Measurements from ENCODE around the gene SLC10A3. TPM values are rescaled to one million over a fixed set of nuclear protein-coding genes. Genes with fewer than 3 reads are reported as not detected.

Gene SLC10A3
- polyA plus RNA-seq, 4 donors: 11.6 to 22.2 (median 15.8) TPM

- DNase-seq (peak; percentile 43 to 54), FAIRE-seq (no peak)
- WGBS, 3 donors: 71 to 82% (median 78%) methylated on average over 11 to 16 of the region's 16 CpGs
- Histone ChIP-seq H3K4me1 (ENCODE audit: control insufficient read depth in 3 of 3, insufficient read depth in 2 of 3, low read depth in 1 of 3, low read length in 2 of 3) (peaks cover 0 to 24% (median 0%) of the 10 kb centered on the region in 3 donors), H3K27me3 (ENCODE audit: control insufficient read depth in 3 of 3, insufficient read depth in 3 of 3, low read length in 3 of 3) (no peaks in the 10 kb centered on the region), H3K4me3 (ENCODE audit: low read depth in 1 of 3, low read length in 3 of 3) (no peak overlapping the region), H3K9me3 (ENCODE audit: control insufficient read depth in 2 of 2, insufficient read depth in 1 of 2, low read depth in 1 of 2, low read length in 1 of 2) (no peaks in the 10 kb centered on the region), H3K36me3 (ENCODE audit: control insufficient read depth in 3 of 3, insufficient read depth in 2 of 3, low read depth in 1 of 3, low read length in 3 of 3) (peaks cover 0 to 39% (median 0%) of the 10 kb centered on the region in 3 donors), H3K27ac (ENCODE audit: low read depth in 1 of 3, low read length in 2 of 3) (peak overlapping the region in 2 of 3 donors; percentile 53 to 59)
Observed at GRCh38 chrX:154484255-154485149, 5.9 kb downstream of the SLC10A3 start.

GRCh38 chrX:154483325-154483724, 7.1 kb downstream of the SLC10A3 start:
- Histone ChIP-seq H3K4me1 (ENCODE audit: control insufficient read depth in 3 of 3, insufficient read depth in 2 of 3, low read depth in 1 of 3, low read length in 2 of 3) (peaks cover 0 to 20% (median 0%) of the 10 kb centered on the region in 3 donors), H3K27ac (ENCODE audit: low read depth in 1 of 3, low read length in 2 of 3) (no peak overlapping the region), H3K4me3 (ENCODE audit: low read depth in 1 of 3, low read length in 3 of 3) (no peak overlapping the region), H3K36me3 (ENCODE audit: control insufficient read depth in 3 of 3, insufficient read depth in 2 of 3, low read depth in 1 of 3, low read length in 3 of 3) (peaks cover 0 to 33% (median 0%) of the 10 kb centered on the region in 3 donors), H3K27me3 (ENCODE audit: control insufficient read depth in 3 of 3, insufficient read depth in 3 of 3, low read length in 3 of 3) (no peaks in the 10 kb centered on the region), H3K9me3 (ENCODE audit: control insufficient read depth in 2 of 2, insufficient read depth in 1 of 2, low read depth in 1 of 2, low read length in 1 of 2) (no peaks in the 10 kb centered on the region)
- no peak for FAIRE-seq
- WGBS, 3 donors: 80 to 85% (median 82%) methylated on average over 7 of the region's 7 CpGs
- DNase-seq: no peak

GRCh38 chrX:154482786-154483185, 7.6 kb downstream of the SLC10A3 start:
- WGBS, 3 donors: 67 to 80% (median 75%) methylated on average over 3 to 7 of the region's 7 CpGs
- no peak for FAIRE-seq
- no peaks in the 10 kb centered on the region for H3K27me3 ChIP-seq (ENCODE audit: control insufficient read depth in 3 of 3, insufficient read depth in 3 of 3, low read length in 3 of 3)

GRCh38 chrX:154481911-154482601, 8.4 kb downstream of the SLC10A3 start:
- peaks cover 0 to 23% (median 0%) of the 10 kb centered on the region in 3 donors for H3K36me3 ChIP-seq (ENCODE audit: control insufficient read depth in 3 of 3, insufficient read depth in 2 of 3, low read depth in 1 of 3, low read length in 3 of 3)
- H3K4me1 ChIP-seq (ENCODE audit: control insufficient read depth in 3 of 3, insufficient read depth in 2 of 3, low read depth in 1 of 3, low read length in 2 of 3): peaks cover 0 to 20% (median 0%) of the 10 kb centered on the region in 3 donors
- no peaks in the 10 kb centered on the region for H3K27me3 ChIP-seq (ENCODE audit: control insufficient read depth in 3 of 3, insufficient read depth in 3 of 3, low read length in 3 of 3)
- H3K4me3 ChIP-seq (ENCODE audit: low read depth in 1 of 3, low read length in 3 of 3): no peak overlapping the region
- no peak for DNase-seq
- WGBS, 3 donors: 77 to 86% (median 83%) methylated on average over 14 of the region's 14 CpGs
- H3K27ac ChIP-seq (ENCODE audit: low read depth in 1 of 3, low read length in 2 of 3): no peak overlapping the region
- FAIRE-seq: no peak
- no peaks in the 10 kb centered on the region for H3K9me3 ChIP-seq (ENCODE audit: control insufficient read depth in 2 of 2, insufficient read depth in 1 of 2, low read depth in 1 of 2, low read length in 1 of 2)

More at GRCh38 chrX:154482786-154483185, 7.6 kb downstream of the SLC10A3 start:
- Histone ChIP-seq H3K27ac (ENCODE audit: low read depth in 1 of 3, low read length in 2 of 3) (no peak overlapping the region), H3K4me1 (ENCODE audit: control insufficient read depth in 3 of 3, insufficient read depth in 2 of 3, low read depth in 1 of 3, low read length in 2 of 3) (peaks cover 0 to 20% (median 0%) of the 10 kb centered on the region in 3 donors), H3K36me3 (ENCODE audit: control insufficient read depth in 3 of 3, insufficient read depth in 2 of 3, low read depth in 1 of 3, low read length in 3 of 3) (peaks cover 0 to 28% (median 0%) of the 10 kb centered on the region in 3 donors), H3K4me3 (ENCODE audit: low read depth in 1 of 3, low read length in 3 of 3) (no peak overlapping the region), H3K9me3 (ENCODE audit: control insufficient read depth in 2 of 2, insufficient read depth in 1 of 2, low read depth in 1 of 2, low read length in 1 of 2) (no peaks in the 10 kb centered on the region)
- no peak for DNase-seq

GRCh38 chrX:154481195-154481594, 9.2 kb downstream of the SLC10A3 start:
- Histone ChIP-seq H3K36me3 (ENCODE audit: control insufficient read depth in 3 of 3, insufficient read depth in 2 of 3, low read depth in 1 of 3, low read length in 3 of 3) (peaks cover 0 to 27% (median 0%) of the 10 kb centered on the region in 3 donors), H3K9me3 (ENCODE audit: control insufficient read depth in 2 of 2, insufficient read depth in 1 of 2, low read depth in 1 of 2, low read length in 1 of 2) (no peaks in the 10 kb centered on the region), H3K4me3 (ENCODE audit: low read depth in 1 of 3, low read length in 3 of 3) (no peak overlapping the region), H3K27ac (ENCODE audit: low read depth in 1 of 3, low read length in 2 of 3) (no peak overlapping the region), H3K27me3 (ENCODE audit: control insufficient read depth in 3 of 3, insufficient read depth in 3 of 3, low read length in 3 of 3) (no peaks in the 10 kb centered on the region), H3K4me1 (ENCODE audit: control insufficient read depth in 3 of 3, insufficient read depth in 2 of 3, low read depth in 1 of 3, low read length in 2 of 3) (peaks cover 0 to 20% (median 0%) of the 10 kb centered on the region in 3 donors)
- FAIRE-seq: no peak
- no peak for DNase-seq
- 80 to 98% (median 90%) methylated on average over 3 to 5 of the region's 5 CpGs for WGBS, 3 donors

- H3K4me1 ChIP-seq (ENCODE audit: control insufficient read depth in 3 of 3, insufficient read depth in 2 of 3, low read depth in 1 of 3, low read length in 2 of 3): peaks cover 0 to 5% (median 0%) of the 10 kb centered on the region in 3 donors
- 2 to 54% (median 5%) methylated on average over 42 to 85 of the region's 85 CpGs for WGBS, 3 donors
- FAIRE-seq: no peak
Observed at GRCh38 chrX:154478728-154479622, 11.5 kb downstream of the SLC10A3 start, which contains the start of gene LAGE3. Gene LAGE3 (minus strand): TSS chrX:154479281. CDS start chrX:154478915, 366 bp downstream.

GRCh38 chrX:154477891-154478477, 12.4 kb downstream of the SLC10A3 start:
- FAIRE-seq (no peak), DNase-seq (no peak)
- no peaks in the 10 kb centered on the region for H3K27me3 ChIP-seq (ENCODE audit: control insufficient read depth in 3 of 3, insufficient read depth in 3 of 3, low read length in 3 of 3)
- peak overlapping the region in 1 of 3 donors; percentile 58 for H3K27ac ChIP-seq (ENCODE audit: low read depth in 1 of 3, low read length in 2 of 3)
- H3K9me3 ChIP-seq (ENCODE audit: control insufficient read depth in 2 of 2, insufficient read depth in 1 of 2, low read depth in 1 of 2, low read length in 1 of 2): no peaks in the 10 kb centered on the region
- H3K36me3 ChIP-seq (ENCODE audit: control insufficient read depth in 3 of 3, insufficient read depth in 2 of 3, low read depth in 1 of 3, low read length in 3 of 3): peaks cover 0 to 15% (median 0%) of the 10 kb centered on the region in 3 donors
- H3K4me1 ChIP-seq (ENCODE audit: control insufficient read depth in 3 of 3, insufficient read depth in 2 of 3, low read depth in 1 of 3, low read length in 2 of 3): peaks cover 0 to 5% (median 0%) of the 10 kb centered on the region in 3 donors
- peak overlapping the region in 2 of 3 donors; percentile 52 to 55 for H3K4me3 ChIP-seq (ENCODE audit: low read depth in 1 of 3, low read length in 3 of 3)
- 60 to 76% (median 62%) methylated on average over 22 to 24 of the region's 24 CpGs for WGBS, 3 donors

More at GRCh38 chrX:154478728-154479622, 11.5 kb downstream of the SLC10A3 start, which contains the start of gene LAGE3:
- Histone ChIP-seq H3K4me3 (ENCODE audit: low read depth in 1 of 3, low read length in 3 of 3) (peak within 1 kb of the TSS; percentile 41 to 55 (median 52)), H3K9me3 (ENCODE audit: control insufficient read depth in 2 of 2, insufficient read depth in 1 of 2, low read depth in 1 of 2, low read length in 1 of 2) (no peaks in the 10 kb centered on the region), H3K27ac (ENCODE audit: low read depth in 1 of 3, low read length in 2 of 3) (peak within 1 kb of the TSS; percentile 34 to 93 (median 90)), H3K36me3 (ENCODE audit: control insufficient read depth in 3 of 3, insufficient read depth in 2 of 3, low read depth in 1 of 3, low read length in 3 of 3) (peaks cover 0 to 12% (median 0%) of the 10 kb centered on the region in 3 donors), H3K27me3 (ENCODE audit: control insufficient read depth in 3 of 3, insufficient read depth in 3 of 3, low read length in 3 of 3) (no peaks in the 10 kb centered on the region)
- DNase-seq: peak; percentile 85 to 94

Measured in small intestine (tissue), 7 donors.